Ascending aorta (tissue), 2 donors: ENCODE measurements around the gene TIMP3. TPM values are rescaled to one million over a fixed set of nuclear protein-coding genes. Genes with fewer than 3 reads are reported as not detected.

Source experiments
- DNase-seq, 2 donors: peaks; one replicate each; pipeline ENCODE4 v3.0.0-alpha.2; 2019; ENCODE audit warnings: low spot score in 2 of 2
- H3K27ac ChIP-seq, 2 donors: fragments of 200-600 bp; sonication (generic); one replicate each; pipeline ENCODE4 v1.5.1; 2016 to 2017; ENCODE audit warnings: mild to moderate bottlenecking in 1 of 2
- H3K27me3 ChIP-seq: fragments of 200-600 bp; sonication (generic); one replicate; pipeline ENCODE4 v1.5.1; 2017
- H3K36me3 ChIP-seq, 2 donors: fragments of 200-600 bp; sonication (generic); one replicate each; pipeline ENCODE4 v1.5.1; 2016
- H3K4me1 ChIP-seq, 2 donors: fragments of 200-600 bp; sonication (generic); one replicate each; pipeline ENCODE4 v1.5.1; 2016 to 2017; ENCODE audit warnings: mild to moderate bottlenecking in 1 of 2
- H3K4me3 ChIP-seq, 2 donors: fragments of 200-600 bp; sonication (generic); one replicate each; pipeline ENCODE4 v1.5.1; 2016 to 2017; ENCODE audit warnings: mild to moderate bottlenecking in 1 of 2
- H3K9me3 ChIP-seq, 2 donors: fragments of 200-600 bp; sonication (generic); one replicate each; pipeline ENCODE4 v1.5.1; 2016
- intact Hi-C: fragments of 100-400 bp; cut with DNase I; formaldehyde crosslinking; loops from one replicate; pipeline ENCODE4 v1.15.1; 2023
- total RNA-seq: library from RNA; depleted of rRNA; stranded (reverse); fragments of >200 nt; gene quantifications from one replicate; pipeline ENCODE4 v1.1.0, GENCODE V29; 2016
- TF ChIP-seq, protein P1 (sequence below), 3 experiments: fragments of 200-600 bp in 2 of 3; fragments of 450-650 bp in 1 of 3; sonication (generic) in 2 of 3; IDR thresholded peaks; one replicate each; pipeline ENCODE4 v1.5.1; 2016 to 2019; ENCODE audit warnings: antibody characterized with exemption in 3 of 3, mild to moderate bottlenecking in 1 of 3, moderate library complexity in 1 of 3

The TIMP3 gene
- total RNA-seq, 1 donor from 2014 or later = 394 TPM

- Histone ChIP-seq H3K9me3 (no peaks in the 10 kb centered on the region), H3K4me3 (no peak overlapping the region), H3K36me3 (peaks cover 36 to 53% of the 10 kb centered on the region in 2 donors), H3K27ac (no peak overlapping the region), H3K27me3 (no peaks in the 10 kb centered on the region), H3K4me1 (no peaks in the 10 kb centered on the region)
- no peak for DNase-seq
- intact Hi-C loops = no loop called here
- TF ChIP-seq, protein P1, sequence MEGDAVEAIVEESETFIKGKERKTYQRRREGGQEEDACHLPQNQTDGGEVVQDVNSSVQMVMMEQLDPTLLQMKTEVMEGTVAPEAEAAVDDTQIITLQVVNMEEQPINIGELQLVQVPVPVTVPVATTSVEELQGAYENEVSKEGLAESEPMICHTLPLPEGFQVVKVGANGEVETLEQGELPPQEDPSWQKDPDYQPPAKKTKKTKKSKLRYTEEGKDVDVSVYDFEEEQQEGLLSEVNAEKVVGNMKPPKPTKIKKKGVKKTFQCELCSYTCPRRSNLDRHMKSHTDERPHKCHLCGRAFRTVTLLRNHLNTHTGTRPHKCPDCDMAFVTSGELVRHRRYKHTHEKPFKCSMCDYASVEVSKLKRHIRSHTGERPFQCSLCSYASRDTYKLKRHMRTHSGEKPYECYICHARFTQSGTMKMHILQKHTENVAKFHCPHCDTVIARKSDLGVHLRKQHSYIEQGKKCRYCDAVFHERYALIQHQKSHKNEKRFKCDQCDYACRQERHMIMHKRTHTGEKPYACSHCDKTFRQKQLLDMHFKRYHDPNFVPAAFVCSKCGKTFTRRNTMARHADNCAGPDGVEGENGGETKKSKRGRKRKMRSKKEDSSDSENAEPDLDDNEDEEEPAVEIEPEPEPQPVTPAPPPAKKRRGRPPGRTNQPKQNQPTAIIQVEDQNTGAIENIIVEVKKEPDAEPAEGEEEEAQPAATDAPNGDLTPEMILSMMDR (IDR thresholded peaks at IDR 0.05) = no peak
Measured at GRCh38 chr22:32862083-32862482, 60.6 kb downstream of the TIMP3 start.

- Histone ChIP-seq H3K27me3 (no peaks in the 10 kb centered on the region), H3K27ac (no peak overlapping the region), H3K4me1 (no peaks in the 10 kb centered on the region), H3K36me3 (peaks cover 26 to 43% of the 10 kb centered on the region in 2 donors), H3K4me3 (no peak overlapping the region), H3K9me3 (no peaks in the 10 kb centered on the region)
- TF ChIP-seq, protein P1 (IDR thresholded peaks at IDR 0.05) = no peak
- DNase-seq = no peak
- intact Hi-C loops = no loop called here
Measured at GRCh38 chr22:32862936-32863661, 61.6 kb downstream of the TIMP3 start.

GRCh38 chr22:32864041-32864440 lies 62.5 kb downstream of the TIMP3 start:
- H3K27me3 ChIP-seq = no peaks in the 10 kb centered on the region
- no peaks in the 10 kb centered on the region for H3K4me1 ChIP-seq
- TF ChIP-seq, protein P1 (IDR thresholded peaks at IDR 0.05) = no peak
- no peak overlapping the region for H3K27ac ChIP-seq
- no peak for DNase-seq
- intact Hi-C loops = no loop called here
- peaks cover 16 to 34% of the 10 kb centered on the region in 2 donors for H3K36me3 ChIP-seq
- H3K4me3 ChIP-seq = no peak overlapping the region
- no peaks in the 10 kb centered on the region for H3K9me3 ChIP-seq

- peaks cover 11 to 28% of the 10 kb centered on the region in 2 donors for H3K36me3 ChIP-seq
- H3K27ac ChIP-seq = no peak overlapping the region
Measured at GRCh38 chr22:32864596-32864995, 63.1 kb downstream of the TIMP3 start.

GRCh38 chr22:32866953-32867352 lies 65.4 kb downstream of the TIMP3 start:
- TF ChIP-seq, protein P1 (IDR thresholded peaks at IDR 0.05) = no peak
- no peak for DNase-seq
- Histone ChIP-seq H3K27me3 (no peaks in the 10 kb centered on the region), H3K4me3 (no peak overlapping the region), H3K9me3 (no peaks in the 10 kb centered on the region), H3K4me1 (no peaks in the 10 kb centered on the region), H3K27ac (no peak overlapping the region), H3K36me3 (peaks cover 3 to 5% of the 10 kb centered on the region in 2 donors)
- intact Hi-C loops = no loop called here

More at GRCh38 chr22:32864596-32864995, 63.1 kb downstream of the TIMP3 start:
- no peaks in the 10 kb centered on the region for H3K9me3 ChIP-seq
- H3K4me1 ChIP-seq = no peaks in the 10 kb centered on the region
- no peak overlapping the region for H3K4me3 ChIP-seq
- intact Hi-C loops = no loop called here
- no peaks in the 10 kb centered on the region for H3K27me3 ChIP-seq
- DNase-seq = no peak
- TF ChIP-seq, protein P1 (IDR thresholded peaks at IDR 0.05) = no peak
